A549 (cell line): Measurements from ENCODE around the gene ANKRD28.

Source experiments
- EP300 ChIP-seq, 2 experiments: fragments of >200 bp; sonication (Bioruptor Twin); formaldehyde crosslinking; IDR thresholded peaks; 2 replicates in 1 of 2; 3 replicates in 1 of 2; pipeline ENCODE4 v1.6.1; 2016 to 2017
- HDAC2 ChIP-seq: fragments of 200-600 bp; sonication (generic); IDR thresholded peaks from 2 replicates; pipeline ENCODE4 v1.6.1; 2016
- KDM1A ChIP-seq: fragments of 200-600 bp; sonication (generic); IDR thresholded peaks from 2 replicates; pipeline ENCODE4 v1.6.1; 2016; ENCODE audit warnings: low read depth, mild to moderate bottlenecking
- KDM5A ChIP-seq: fragments of 200-600 bp; sonication (generic); IDR thresholded peaks from 2 replicates; pipeline ENCODE4 v1.6.1; 2016; ENCODE audit warnings: antibody characterized with exemption, mild to moderate bottlenecking
- MAZ ChIP-seq: fragments of 150-350 bp; IDR thresholded peaks from 2 replicates; pipeline ENCODE4 v1.6.1; 2014; ENCODE audit warnings: antibody characterized with exemption, low read depth, low read length, borderline replicate concordance
- PHF8 ChIP-seq: fragments of 200-600 bp; sonication (generic); IDR thresholded peaks from 2 replicates; pipeline ENCODE4 v1.6.1; 2016; ENCODE audit warnings: low read depth, mild to moderate bottlenecking, antibody characterized with exemption, moderate library complexity, borderline replicate concordance
- POLR2A ChIP-seq: IDR thresholded peaks from 2 replicates; pipeline ENCODE4 v1.6.1; 2012; ENCODE audit warnings: mild to moderate bottlenecking, low read length
- RCOR1 ChIP-seq: fragments of 150-350 bp; IDR thresholded peaks from 2 replicates; pipeline ENCODE4 v1.6.1; 2014; ENCODE audit warnings: antibody characterized with exemption, low read length, low read depth
- ZSCAN20 ChIP-seq: fragments of 250-450 bp; sonication (Bioruptor Pico); IDR thresholded peaks from 2 replicates; pipeline ENCODE4 v1.8.0; 2022; ENCODE audit warnings: mild to moderate bottlenecking, moderate library complexity
- TF ChIP-seq, protein P1 (sequence below): fragments of >200 bp; sonication (Bioruptor Twin); formaldehyde crosslinking; IDR thresholded peaks from 3 replicates; pipeline ENCODE4 v1.5.1; 2016
- TF ChIP-seq, protein P2 (sequence below): fragments of 250-450 bp; sonication (Bioruptor Pico); IDR thresholded peaks from 2 replicates; pipeline ENCODE4 v1.5.0; 2020; ENCODE audit warnings: low read depth, mild to moderate bottlenecking, moderate library complexity
- TF ChIP-seq, protein P3 (sequence below): fragments of 200-600 bp; sonication (generic); IDR thresholded peaks from 2 replicates; pipeline ENCODE4 v1.6.1; 2016; ENCODE audit warnings: antibody characterized with exemption, mild to moderate bottlenecking, moderate library complexity

DNA sequence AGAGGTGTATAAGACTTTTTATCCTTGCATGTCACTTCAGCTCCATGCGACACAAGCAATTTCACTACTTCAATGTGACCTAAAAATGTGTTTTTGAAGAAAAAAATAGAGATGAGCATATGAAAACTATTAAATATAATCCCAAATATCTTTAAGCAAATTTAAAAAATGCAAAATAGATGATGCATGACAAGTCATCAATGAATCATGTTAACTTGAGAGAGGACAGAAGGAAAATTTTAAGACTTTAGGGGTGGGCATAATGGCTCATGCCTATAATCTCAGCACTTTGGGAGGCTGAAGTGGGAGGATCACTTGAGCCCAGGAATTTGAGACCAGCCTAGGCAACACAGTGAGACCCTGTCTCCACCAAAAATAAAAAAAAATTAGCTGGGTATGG is 73.3 kb downstream of the ANKRD28 start:
- TF ChIP-seq, protein P1, sequence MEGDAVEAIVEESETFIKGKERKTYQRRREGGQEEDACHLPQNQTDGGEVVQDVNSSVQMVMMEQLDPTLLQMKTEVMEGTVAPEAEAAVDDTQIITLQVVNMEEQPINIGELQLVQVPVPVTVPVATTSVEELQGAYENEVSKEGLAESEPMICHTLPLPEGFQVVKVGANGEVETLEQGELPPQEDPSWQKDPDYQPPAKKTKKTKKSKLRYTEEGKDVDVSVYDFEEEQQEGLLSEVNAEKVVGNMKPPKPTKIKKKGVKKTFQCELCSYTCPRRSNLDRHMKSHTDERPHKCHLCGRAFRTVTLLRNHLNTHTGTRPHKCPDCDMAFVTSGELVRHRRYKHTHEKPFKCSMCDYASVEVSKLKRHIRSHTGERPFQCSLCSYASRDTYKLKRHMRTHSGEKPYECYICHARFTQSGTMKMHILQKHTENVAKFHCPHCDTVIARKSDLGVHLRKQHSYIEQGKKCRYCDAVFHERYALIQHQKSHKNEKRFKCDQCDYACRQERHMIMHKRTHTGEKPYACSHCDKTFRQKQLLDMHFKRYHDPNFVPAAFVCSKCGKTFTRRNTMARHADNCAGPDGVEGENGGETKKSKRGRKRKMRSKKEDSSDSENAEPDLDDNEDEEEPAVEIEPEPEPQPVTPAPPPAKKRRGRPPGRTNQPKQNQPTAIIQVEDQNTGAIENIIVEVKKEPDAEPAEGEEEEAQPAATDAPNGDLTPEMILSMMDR = no peak
- TF ChIP-seq EP300 (IDR thresholded peaks at IDR 0.05) = no peak
- TF ChIP-seq KDM5A = no peak
- TF ChIP-seq RCOR1 = no peak
- TF ChIP-seq HDAC2 = no peak
- TF ChIP-seq, protein P2, sequence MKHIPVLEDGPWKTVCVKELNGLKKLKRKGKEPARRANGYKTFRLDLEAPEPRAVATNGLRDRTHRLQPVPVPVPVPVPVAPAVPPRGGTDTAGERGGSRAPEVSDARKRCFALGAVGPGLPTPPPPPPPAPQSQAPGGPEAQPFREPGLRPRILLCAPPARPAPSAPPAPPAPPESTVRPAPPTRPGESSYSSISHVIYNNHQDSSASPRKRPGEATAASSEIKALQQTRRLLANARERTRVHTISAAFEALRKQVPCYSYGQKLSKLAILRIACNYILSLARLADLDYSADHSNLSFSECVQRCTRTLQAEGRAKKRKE (CRISPR knock-in tag) = no peak
- TF ChIP-seq POLR2A = no peak
- TF ChIP-seq MAZ = no peak
- TF ChIP-seq, protein P3, sequence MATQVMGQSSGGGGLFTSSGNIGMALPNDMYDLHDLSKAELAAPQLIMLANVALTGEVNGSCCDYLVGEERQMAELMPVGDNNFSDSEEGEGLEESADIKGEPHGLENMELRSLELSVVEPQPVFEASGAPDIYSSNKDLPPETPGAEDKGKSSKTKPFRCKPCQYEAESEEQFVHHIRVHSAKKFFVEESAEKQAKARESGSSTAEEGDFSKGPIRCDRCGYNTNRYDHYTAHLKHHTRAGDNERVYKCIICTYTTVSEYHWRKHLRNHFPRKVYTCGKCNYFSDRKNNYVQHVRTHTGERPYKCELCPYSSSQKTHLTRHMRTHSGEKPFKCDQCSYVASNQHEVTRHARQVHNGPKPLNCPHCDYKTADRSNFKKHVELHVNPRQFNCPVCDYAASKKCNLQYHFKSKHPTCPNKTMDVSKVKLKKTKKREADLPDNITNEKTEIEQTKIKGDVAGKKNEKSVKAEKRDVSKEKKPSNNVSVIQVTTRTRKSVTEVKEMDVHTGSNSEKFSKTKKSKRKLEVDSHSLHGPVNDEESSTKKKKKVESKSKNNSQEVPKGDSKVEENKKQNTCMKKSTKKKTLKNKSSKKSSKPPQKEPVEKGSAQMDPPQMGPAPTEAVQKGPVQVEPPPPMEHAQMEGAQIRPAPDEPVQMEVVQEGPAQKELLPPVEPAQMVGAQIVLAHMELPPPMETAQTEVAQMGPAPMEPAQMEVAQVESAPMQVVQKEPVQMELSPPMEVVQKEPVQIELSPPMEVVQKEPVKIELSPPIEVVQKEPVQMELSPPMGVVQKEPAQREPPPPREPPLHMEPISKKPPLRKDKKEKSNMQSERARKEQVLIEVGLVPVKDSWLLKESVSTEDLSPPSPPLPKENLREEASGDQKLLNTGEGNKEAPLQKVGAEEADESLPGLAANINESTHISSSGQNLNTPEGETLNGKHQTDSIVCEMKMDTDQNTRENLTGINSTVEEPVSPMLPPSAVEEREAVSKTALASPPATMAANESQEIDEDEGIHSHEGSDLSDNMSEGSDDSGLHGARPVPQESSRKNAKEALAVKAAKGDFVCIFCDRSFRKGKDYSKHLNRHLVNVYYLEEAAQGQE = no peak
- no peak for TF ChIP-seq KDM1A
- no peak for TF ChIP-seq PHF8
- no peak for TF ChIP-seq ZSCAN20
